Ascending aorta (tissue), 2 donors: ENCODE results near the gene NABP2. TPM values are rescaled to one million over a fixed set of nuclear protein-coding genes. Genes with fewer than 3 reads are reported as not detected.

Source experiments
- DNase-seq, 2 donors: peaks; one replicate each; pipeline ENCODE4 v3.0.0-alpha.2; 2019; ENCODE audit warnings: low spot score in 2 of 2
- H3K27ac ChIP-seq, 2 donors: fragments of 200-600 bp; sonication (generic); one replicate each; pipeline ENCODE4 v1.5.1; 2016 to 2017; ENCODE audit warnings: mild to moderate bottlenecking in 1 of 2
- H3K27me3 ChIP-seq: fragments of 200-600 bp; sonication (generic); one replicate; pipeline ENCODE4 v1.5.1; 2017
- H3K36me3 ChIP-seq, 2 donors: fragments of 200-600 bp; sonication (generic); one replicate each; pipeline ENCODE4 v1.5.1; 2016
- H3K4me1 ChIP-seq, 2 donors: fragments of 200-600 bp; sonication (generic); one replicate each; pipeline ENCODE4 v1.5.1; 2016 to 2017; ENCODE audit warnings: mild to moderate bottlenecking in 1 of 2
- H3K4me3 ChIP-seq, 2 donors: fragments of 200-600 bp; sonication (generic); one replicate each; pipeline ENCODE4 v1.5.1; 2016 to 2017; ENCODE audit warnings: mild to moderate bottlenecking in 1 of 2
- H3K9me3 ChIP-seq, 2 donors: fragments of 200-600 bp; sonication (generic); one replicate each; pipeline ENCODE4 v1.5.1; 2016
- CTCF ChIP-seq, 3 experiments: fragments of 200-600 bp in 2 of 3; fragments of 450-650 bp in 1 of 3; sonication (generic) in 2 of 3; IDR thresholded peaks; one replicate each; pipeline ENCODE4 v1.5.1; 2016 to 2019; ENCODE audit warnings: antibody characterized with exemption in 3 of 3, mild to moderate bottlenecking in 1 of 3, moderate library complexity in 1 of 3
- intact Hi-C: fragments of 100-400 bp; cut with DNase I; formaldehyde crosslinking; loops from one replicate; pipeline ENCODE4 v1.15.1; 2023
- total RNA-seq: library from RNA; depleted of rRNA; stranded (reverse); fragments of >200 nt; gene quantifications from one replicate; pipeline ENCODE4 v1.1.0, GENCODE V29; 2016

NABP2 gene
- total RNA-seq, 1 donor from 2014 or later = 2.8 TPM

- Histone ChIP-seq H3K27me3 (no peaks in the 10 kb centered on the region), H3K4me3 (peak overlapping the region; percentile 70 to 92), H3K36me3 (peaks cover 0 to 12% of the 10 kb centered on the region in 2 donors), H3K9me3 (no peaks in the 10 kb centered on the region), H3K4me1 (peaks cover 17 to 44% of the 10 kb centered on the region in 2 donors), H3K27ac (peak overlapping the region; percentile 98 to 100)
- no peak for TF ChIP-seq CTCF (IDR thresholded peaks at IDR 0.05)
- DNase-seq = no peak
- intact Hi-C loops = no loop called here
Observed at GRCh38 chr12:56222531-56222895, 1.6 kb upstream of the NABP2 start.

GRCh38 chr12:56223571-56224101 lies 506 bp upstream of the NABP2 start:
- Histone ChIP-seq H3K4me1 (peaks cover 17 to 41% of the 10 kb centered on the region in 2 donors), H3K27me3 (no peaks in the 10 kb centered on the region), H3K9me3 (no peaks in the 10 kb centered on the region), H3K27ac (peak overlapping the region; percentile 98 to 100), H3K36me3 (peaks cover 0 to 14% of the 10 kb centered on the region in 2 donors), H3K4me3 (peak overlapping the region; percentile 35 to 78)
- no peak for DNase-seq
- intact Hi-C loops = loop anchor here (1.0 kb wide), 5 partner anchors 30 to 104 kb away; partner anchors contain the start of genes ANKRD52, CS and SMARCC2
- no peak for TF ChIP-seq CTCF (IDR thresholded peaks at IDR 0.05)

GRCh38 chr12:56224954-56225353 lies 812 bp downstream of the NABP2 start:
- no peak for DNase-seq
- Histone ChIP-seq H3K9me3 (no peaks in the 10 kb centered on the region), H3K4me3 (peak overlapping the region; percentile 69 to 78), H3K27ac (peak overlapping the region; percentile 82 to 86), H3K4me1 (peaks cover 8 to 28% of the 10 kb centered on the region in 2 donors), H3K27me3 (no peaks in the 10 kb centered on the region), H3K36me3 (peaks cover 0 to 19% of the 10 kb centered on the region in 2 donors)
- TF ChIP-seq CTCF (IDR thresholded peaks at IDR 0.05) = no peak
- intact Hi-C loops = loop anchor here (1.0 kb wide), 5 partner anchors 32 to 106 kb away; partner anchors contain the start of genes ANKRD52, CS and SMARCC2

GRCh38 chr12:56229082-56229481 lies 4.9 kb downstream of the NABP2 start:
- H3K36me3 ChIP-seq = peaks cover 0 to 19% of the 10 kb centered on the region in 2 donors
- DNase-seq = no peak
- TF ChIP-seq CTCF (IDR thresholded peaks at IDR 0.05) = no peak
- no peak overlapping the region for H3K27ac ChIP-seq
- H3K27me3 ChIP-seq = no peaks in the 10 kb centered on the region
- no peak overlapping the region for H3K4me3 ChIP-seq
- H3K9me3 ChIP-seq = no peaks in the 10 kb centered on the region
- peaks cover 3 to 7% of the 10 kb centered on the region in 2 donors for H3K4me1 ChIP-seq
- intact Hi-C loops = no loop called here

GRCh38 chr12:56229916-56230431 lies 5.8 kb downstream of the NABP2 start, which contains the start of gene SLC39A5:
SLC39A5 (plus strand) TSS chr12:56230051; CDS start chr12:56231275, 1,224 bp downstream.
- peaks cover 0 to under 1% of the 10 kb centered on the region in 2 donors for H3K4me1 ChIP-seq
- no peak within 1 kb of the TSS for H3K4me3 ChIP-seq
- intact Hi-C loops = no loop called here
- H3K9me3 ChIP-seq = no peaks in the 10 kb centered on the region
- no peaks in the 10 kb centered on the region for H3K27me3 ChIP-seq
- TF ChIP-seq CTCF (IDR thresholded peaks at IDR 0.05) = no peak
- DNase-seq = no peak
- no peak within 1 kb of the TSS for H3K27ac ChIP-seq
- H3K36me3 ChIP-seq = peaks cover 0 to 19% of the 10 kb centered on the region in 2 donors
